Measurements from ENCODE around the gene PDE8A. TPM values are rescaled to one million over a fixed set of nuclear protein-coding genes. Genes with fewer than 3 reads are reported as not detected.

Gene PDE8A
- total and polyA plus RNA-seq, 4 donors: 11.2 to 47.5 (median 16.6) TPM

DNA sequence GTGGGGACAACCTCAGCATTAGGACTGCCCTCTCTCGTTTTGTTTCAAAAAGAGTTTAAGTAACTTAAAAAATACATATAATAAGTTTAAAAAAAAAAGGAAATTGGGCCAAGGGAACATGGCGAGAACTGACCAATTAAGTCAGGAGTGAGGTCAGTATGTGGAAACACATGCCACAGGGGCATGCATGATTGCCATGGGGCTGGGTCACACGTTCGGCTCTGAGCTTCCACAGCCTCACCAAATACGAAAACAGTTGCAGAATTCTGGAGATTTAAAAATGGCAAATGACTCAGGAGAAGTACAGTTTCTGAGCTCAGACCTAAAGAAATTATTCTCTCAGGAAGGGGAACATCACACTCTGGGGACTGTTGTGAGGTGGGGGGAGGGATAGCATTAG is 24.1 kb downstream of the PDE8A start:
- Histone ChIP-seq H3K27ac (ENCODE audit: low read depth in 1 of 2, low read length in 2 of 2) (no peak overlapping the region), H3K9me3 (ENCODE audit: control insufficient read depth in 4 of 4, low read length in 3 of 4) (no peaks in the 10 kb centered on the region), H3K27me3 (ENCODE audit: control insufficient read depth in 4 of 4, insufficient read depth in 4 of 4, low read length in 3 of 4) (no peaks in the 10 kb centered on the region), H3K4me1 (ENCODE audit: control insufficient read depth in 4 of 4, insufficient read depth in 4 of 4, low read length in 3 of 4) (peaks cover 9 to 65% (median 51%) of the 10 kb centered on the region in 4 donors), H3K4me3 (ENCODE audit: low read depth in 1 of 3, low read length in 3 of 3) (no peak overlapping the region), H3K9ac (ENCODE audit: low read depth in 1 of 2, low read length in 2 of 2) (no peak overlapping the region), H3K36me3 (ENCODE audit: control insufficient read depth in 4 of 4, insufficient read depth in 3 of 4, low read depth in 1 of 4, low read length in 3 of 4) (no peaks in the 10 kb centered on the region)
- TF ChIP-seq YY1 (IDR thresholded peaks at IDR 0.05): peak; percentile 2
- no peak for TF ChIP-seq FOXA2 (IDR thresholded peaks at IDR 0.05)
- 52% methylated on average over 5 of the region's 5 CpGs for WGBS
- DNase-seq (ENCODE audit: low spot score): no peak

GRCh38 chr15:85006201-85006600 is 24.5 kb downstream of the PDE8A start:
- no peak overlapping the region for H3K4me3 ChIP-seq (ENCODE audit: low read depth in 1 of 3, low read length in 3 of 3)
- H3K9me3 ChIP-seq (ENCODE audit: control insufficient read depth in 4 of 4, low read length in 3 of 4): no peaks in the 10 kb centered on the region
- peak; percentile 75 for TF ChIP-seq SP1 (IDR thresholded peaks at IDR 0.05)
- no peak for TF ChIP-seq TAF1 (conservative IDR thresholded peaks at IDR 0.05)
- peak; percentile 76 for TF ChIP-seq HNF4G (IDR thresholded peaks at IDR 0.05)
- TF ChIP-seq EGR1 (IDR thresholded peaks at IDR 0.05; ENCODE audit: low read depth in 2 of 2): no peak
- TF ChIP-seq NR2F2 (IDR thresholded peaks at IDR 0.05): no peak
- no peak for TF ChIP-seq GABPA (IDR thresholded peaks at IDR 0.05 in 1 of 2, conservative IDR thresholded peaks at IDR 0.05 in 1 of 2)
- TF ChIP-seq, protein P1, sequence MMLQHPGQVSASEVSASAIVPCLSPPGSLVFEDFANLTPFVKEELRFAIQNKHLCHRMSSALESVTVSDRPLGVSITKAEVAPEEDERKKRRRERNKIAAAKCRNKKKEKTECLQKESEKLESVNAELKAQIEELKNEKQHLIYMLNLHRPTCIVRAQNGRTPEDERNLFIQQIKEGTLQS (IDR thresholded peaks at IDR 0.05): no peak
- TF ChIP-seq RXRA (IDR thresholded peaks at IDR 0.05): peak; percentile 83 to 89
- peak; percentile 27 for TF ChIP-seq FOXA2 (IDR thresholded peaks at IDR 0.05)
- TF ChIP-seq, protein P2, sequence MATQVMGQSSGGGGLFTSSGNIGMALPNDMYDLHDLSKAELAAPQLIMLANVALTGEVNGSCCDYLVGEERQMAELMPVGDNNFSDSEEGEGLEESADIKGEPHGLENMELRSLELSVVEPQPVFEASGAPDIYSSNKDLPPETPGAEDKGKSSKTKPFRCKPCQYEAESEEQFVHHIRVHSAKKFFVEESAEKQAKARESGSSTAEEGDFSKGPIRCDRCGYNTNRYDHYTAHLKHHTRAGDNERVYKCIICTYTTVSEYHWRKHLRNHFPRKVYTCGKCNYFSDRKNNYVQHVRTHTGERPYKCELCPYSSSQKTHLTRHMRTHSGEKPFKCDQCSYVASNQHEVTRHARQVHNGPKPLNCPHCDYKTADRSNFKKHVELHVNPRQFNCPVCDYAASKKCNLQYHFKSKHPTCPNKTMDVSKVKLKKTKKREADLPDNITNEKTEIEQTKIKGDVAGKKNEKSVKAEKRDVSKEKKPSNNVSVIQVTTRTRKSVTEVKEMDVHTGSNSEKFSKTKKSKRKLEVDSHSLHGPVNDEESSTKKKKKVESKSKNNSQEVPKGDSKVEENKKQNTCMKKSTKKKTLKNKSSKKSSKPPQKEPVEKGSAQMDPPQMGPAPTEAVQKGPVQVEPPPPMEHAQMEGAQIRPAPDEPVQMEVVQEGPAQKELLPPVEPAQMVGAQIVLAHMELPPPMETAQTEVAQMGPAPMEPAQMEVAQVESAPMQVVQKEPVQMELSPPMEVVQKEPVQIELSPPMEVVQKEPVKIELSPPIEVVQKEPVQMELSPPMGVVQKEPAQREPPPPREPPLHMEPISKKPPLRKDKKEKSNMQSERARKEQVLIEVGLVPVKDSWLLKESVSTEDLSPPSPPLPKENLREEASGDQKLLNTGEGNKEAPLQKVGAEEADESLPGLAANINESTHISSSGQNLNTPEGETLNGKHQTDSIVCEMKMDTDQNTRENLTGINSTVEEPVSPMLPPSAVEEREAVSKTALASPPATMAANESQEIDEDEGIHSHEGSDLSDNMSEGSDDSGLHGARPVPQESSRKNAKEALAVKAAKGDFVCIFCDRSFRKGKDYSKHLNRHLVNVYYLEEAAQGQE (IDR thresholded peaks at IDR 0.05): peak; percentile 34
- peak in 1 of 2 donors; percentile 24 for TF ChIP-seq JUND (IDR thresholded peaks at IDR 0.05)
- peak; percentile 23 for TF ChIP-seq MAX (IDR thresholded peaks at IDR 0.05)
- TF ChIP-seq YY1 (IDR thresholded peaks at IDR 0.05): peak; percentile 54
- TF ChIP-seq, protein P3, sequence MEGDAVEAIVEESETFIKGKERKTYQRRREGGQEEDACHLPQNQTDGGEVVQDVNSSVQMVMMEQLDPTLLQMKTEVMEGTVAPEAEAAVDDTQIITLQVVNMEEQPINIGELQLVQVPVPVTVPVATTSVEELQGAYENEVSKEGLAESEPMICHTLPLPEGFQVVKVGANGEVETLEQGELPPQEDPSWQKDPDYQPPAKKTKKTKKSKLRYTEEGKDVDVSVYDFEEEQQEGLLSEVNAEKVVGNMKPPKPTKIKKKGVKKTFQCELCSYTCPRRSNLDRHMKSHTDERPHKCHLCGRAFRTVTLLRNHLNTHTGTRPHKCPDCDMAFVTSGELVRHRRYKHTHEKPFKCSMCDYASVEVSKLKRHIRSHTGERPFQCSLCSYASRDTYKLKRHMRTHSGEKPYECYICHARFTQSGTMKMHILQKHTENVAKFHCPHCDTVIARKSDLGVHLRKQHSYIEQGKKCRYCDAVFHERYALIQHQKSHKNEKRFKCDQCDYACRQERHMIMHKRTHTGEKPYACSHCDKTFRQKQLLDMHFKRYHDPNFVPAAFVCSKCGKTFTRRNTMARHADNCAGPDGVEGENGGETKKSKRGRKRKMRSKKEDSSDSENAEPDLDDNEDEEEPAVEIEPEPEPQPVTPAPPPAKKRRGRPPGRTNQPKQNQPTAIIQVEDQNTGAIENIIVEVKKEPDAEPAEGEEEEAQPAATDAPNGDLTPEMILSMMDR (IDR thresholded peaks at IDR 0.05; ENCODE audit: low read depth, low read length, missing input control): no peak
- no peak for TF ChIP-seq ZBTB33 (IDR thresholded peaks at IDR 0.05)
- TF ChIP-seq FOXA1 (IDR thresholded peaks at IDR 0.05): no peak
- TF ChIP-seq RAD21 (IDR thresholded peaks at IDR 0.05): peak; percentile 45 to 65
- TF ChIP-seq HNF4A (conservative IDR thresholded peaks at IDR 0.05): peak; percentile 92 to 95
- peak overlapping the region in 1 of 2 donors; percentile 12 for H3K9ac ChIP-seq (ENCODE audit: low read depth in 1 of 2, low read length in 2 of 2)
- H3K27me3 ChIP-seq (ENCODE audit: control insufficient read depth in 4 of 4, insufficient read depth in 4 of 4, low read length in 3 of 4): no peaks in the 10 kb centered on the region
- DNase-seq (ENCODE audit: low spot score): no peak
- H3K36me3 ChIP-seq (ENCODE audit: control insufficient read depth in 4 of 4, insufficient read depth in 3 of 4, low read depth in 1 of 4, low read length in 3 of 4): no peaks in the 10 kb centered on the region
- 69% methylated on average over 2 of the region's 2 CpGs for WGBS
- peaks cover 9 to 65% (median 51%) of the 10 kb centered on the region in 4 donors for H3K4me1 ChIP-seq (ENCODE audit: control insufficient read depth in 4 of 4, insufficient read depth in 4 of 4, low read length in 3 of 4)
- no peak overlapping the region for H3K27ac ChIP-seq (ENCODE audit: low read depth in 1 of 2, low read length in 2 of 2)
